Neural cell (in vitro differentiated cells): Measurements from ENCODE around the gene NEDD4L. TPM values are rescaled to one million over a fixed set of nuclear protein-coding genes. Genes with fewer than 3 reads are reported as not detected.

Experiments used
- H2AFZ ChIP-seq: fragments of 200-600, 300-800 bp; sonication (generic), shearing (Covaris generic); 2 replicates; pipeline ENCODE4 v1.6.0; 2014; ENCODE audit warnings: low read depth, mild to moderate bottlenecking, antibody characterized with exemption, low read length, moderate library complexity
- H3F3A ChIP-seq: fragments of 200-600 bp; shearing (Covaris generic); 2 replicates; pipeline ENCODE4 v1.6.1; 2016; ENCODE audit warnings: mild to moderate bottlenecking, moderate library complexity, mixed read lengths, antibody characterized with exemption, low read length; ENCODE audit not compliant: insufficient read depth, poor library complexity, severe bottlenecking
- H3K27ac ChIP-seq: fragments of 200-600, 300-800 bp; sonication (generic), shearing (Covaris generic); 2 replicates; pipeline ENCODE4 v1.5.1; 2014; ENCODE audit warnings: mild to moderate bottlenecking, low read length, moderate library complexity
- H3K27me3 ChIP-seq: fragments of 300-800, 200-600 bp; sonication (generic), shearing (Covaris generic); 2 replicates; pipeline ENCODE4 v1.6.0; 2014; ENCODE audit warnings: mild to moderate bottlenecking, low read depth, low read length, moderate library complexity; ENCODE audit not compliant: insufficient read depth
- H3K36me3 ChIP-seq: fragments of 300-800, 200-600 bp; sonication (generic), shearing (Covaris generic); 2 replicates; pipeline ENCODE4 v1.5.1; 2014; ENCODE audit warnings: mild to moderate bottlenecking, antibody characterized with exemption, low read length, moderate library complexity; ENCODE audit not compliant: insufficient read depth
- H3K4me2 ChIP-seq: fragments of 300-800, 200-600 bp; sonication (generic), shearing (Covaris generic); 2 replicates; pipeline ENCODE4 v1.6.0; 2014; ENCODE audit warnings: mild to moderate bottlenecking, low read length
- H3K4me3 ChIP-seq: fragments of 300-800, 200-600 bp; sonication (generic), shearing (Covaris generic); 2 replicates; pipeline ENCODE4 v1.5.1; 2014; ENCODE audit warnings: mild to moderate bottlenecking, low read length, moderate library complexity
- H3K79me2 ChIP-seq: fragments of 200-600 bp; shearing (Covaris generic); replicated peaks from 2 replicates; pipeline ENCODE4 v1.6.0; 2014; ENCODE audit warnings: mild to moderate bottlenecking, low read length, moderate library complexity; ENCODE audit not compliant: insufficient read depth
- H3K9ac ChIP-seq: fragments of 300-800, 200-600 bp; sonication (generic), shearing (Covaris generic); 2 replicates; pipeline ENCODE4 v1.6.1; 2016; ENCODE audit warnings: mild to moderate bottlenecking, low read length, mixed read lengths
- H3K9me2 ChIP-seq: fragments of 200-600 bp; shearing (Covaris generic); 2 replicates; pipeline ENCODE4 v1.6.1; 2016; ENCODE audit warnings: mild to moderate bottlenecking, low read length, mixed read lengths; ENCODE audit not compliant: insufficient read depth
- H3K9me3 ChIP-seq: fragments of 200-600, 300-800 bp; sonication (generic), shearing (Covaris generic); 2 replicates; pipeline ENCODE4 v1.6.1; 2016; ENCODE audit warnings: mild to moderate bottlenecking, mixed run types, low read length, moderate library complexity, mixed read lengths
- H4K20me1 ChIP-seq: fragments of 200-600 bp; shearing (Covaris generic); 2 replicates; pipeline ENCODE4 v1.6.1; 2016; ENCODE audit warnings: mild to moderate bottlenecking, mixed run types; ENCODE audit not compliant: insufficient read depth
- CTCF ChIP-seq: fragments of 450-650 bp; IDR thresholded peaks from 2 replicates; pipeline ENCODE4 v1.5.1; 2014; ENCODE audit warnings: antibody characterized with exemption, mild to moderate bottlenecking, moderate library complexity; ENCODE audit not compliant: poor library complexity, severe bottlenecking
- EP300 ChIP-seq: fragments of 450-650 bp; conservative IDR thresholded peaks from 2 replicates; pipeline ENCODE4 v1.6.1; 2014; ENCODE audit warnings: antibody characterized with exemption, mild to moderate bottlenecking, moderate library complexity; ENCODE audit not compliant: poor library complexity, severe bottlenecking
- EZH2 ChIP-seq: fragments of 200-600, 300-800 bp; shearing (Covaris generic), sonication (generic); IDR thresholded peaks from 2 replicates; pipeline ENCODE4 v1.6.1; 2014; ENCODE audit warnings: antibody characterized with exemption, low read length, borderline replicate concordance, mild to moderate bottlenecking; ENCODE audit not compliant: insufficient read depth, poor library complexity, severe bottlenecking
- MXI1 ChIP-seq: fragments of 450-650 bp; conservative IDR thresholded peaks from 2 replicates; pipeline ENCODE4 v1.6.1; 2014; ENCODE audit warnings: antibody characterized with exemption, mild to moderate bottlenecking; ENCODE audit not compliant: poor library complexity, severe bottlenecking
- POLR2AphosphoS5 ChIP-seq: IDR thresholded peaks from 2 replicates; pipeline ENCODE4 v1.6.1; 2012
- RAD21 ChIP-seq: fragments of 450-650 bp; conservative IDR thresholded peaks from 2 replicates; pipeline ENCODE4 v1.6.1; 2014; ENCODE audit warnings: antibody characterized with exemption, mild to moderate bottlenecking, moderate library complexity
- SMC3 ChIP-seq: fragments of 450-650 bp; conservative IDR thresholded peaks from 2 replicates; pipeline ENCODE4 v1.6.1; 2014; ENCODE audit warnings: antibody characterized with exemption, mild to moderate bottlenecking, moderate library complexity; ENCODE audit not compliant: poor library complexity
- TAF1 ChIP-seq: IDR thresholded peaks from 2 replicates; pipeline ENCODE4 v1.6.1; 2012; ENCODE audit warnings: low read depth
- polyA plus RNA-seq: library from polyadenylated mRNA; depleted of rRNA; stranded (reverse); fragments of >200 nt; gene quantifications from 2 replicates; pipeline ENCODE4 v1.2.3, GENCODE V29; 2014
- TF ChIP-seq, protein P1 (sequence below): IDR thresholded peaks from 2 replicates; pipeline ENCODE4 v1.6.1; 2012; ENCODE audit warnings: borderline replicate concordance

The NEDD4L gene
- polyA plus RNA-seq, 1 donor from 2014 or later: 97.9 TPM

- no peak for TF ChIP-seq EZH2
- Histone ChIP-seq H3K4me2 (no peak overlapping the region), H3K36me3 (no peaks in the 10 kb centered on the region), H3F3A (no peaks in the 10 kb centered on the region), H2AFZ (no peak overlapping the region), H3K79me2 (no peaks in the 10 kb centered on the region), H4K20me1 (no peaks in the 10 kb centered on the region), H3K27me3 (no peaks in the 10 kb centered on the region), H3K27ac (no peak overlapping the region), H3K9ac (no peak overlapping the region), H3K9me2 (no peaks in the 10 kb centered on the region), H3K4me3 (no peak overlapping the region), H3K9me3 (no peaks in the 10 kb centered on the region)
Observed at GRCh38 chr18:58015065-58015780, 28.8 kb upstream of the NEDD4L start.

DNA sequence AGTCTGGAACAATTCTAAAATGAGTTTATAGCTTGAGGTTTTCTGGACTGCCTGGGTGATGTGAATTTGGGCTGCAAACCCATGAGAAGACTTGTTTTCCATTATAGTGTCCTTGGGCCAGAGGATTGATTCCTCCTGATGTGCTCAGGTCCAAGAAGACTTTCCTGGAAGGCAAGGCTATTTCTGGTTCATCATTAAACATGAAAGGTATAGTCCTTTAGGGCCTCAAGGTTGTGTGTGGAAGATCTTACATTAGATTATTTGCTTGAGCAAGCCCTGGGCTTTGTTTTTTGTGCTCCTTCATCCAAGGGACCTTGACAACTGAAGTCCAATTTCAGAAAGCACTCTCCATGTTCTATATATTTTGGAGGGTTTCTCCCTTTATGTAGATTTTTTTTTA, 26.8 kb upstream of the NEDD4L start:
- H3K27ac ChIP-seq: no peak overlapping the region
- no peak for TF ChIP-seq RAD21
- TF ChIP-seq EP300: no peak
- no peak for TF ChIP-seq EZH2
- TF ChIP-seq, protein P1, sequence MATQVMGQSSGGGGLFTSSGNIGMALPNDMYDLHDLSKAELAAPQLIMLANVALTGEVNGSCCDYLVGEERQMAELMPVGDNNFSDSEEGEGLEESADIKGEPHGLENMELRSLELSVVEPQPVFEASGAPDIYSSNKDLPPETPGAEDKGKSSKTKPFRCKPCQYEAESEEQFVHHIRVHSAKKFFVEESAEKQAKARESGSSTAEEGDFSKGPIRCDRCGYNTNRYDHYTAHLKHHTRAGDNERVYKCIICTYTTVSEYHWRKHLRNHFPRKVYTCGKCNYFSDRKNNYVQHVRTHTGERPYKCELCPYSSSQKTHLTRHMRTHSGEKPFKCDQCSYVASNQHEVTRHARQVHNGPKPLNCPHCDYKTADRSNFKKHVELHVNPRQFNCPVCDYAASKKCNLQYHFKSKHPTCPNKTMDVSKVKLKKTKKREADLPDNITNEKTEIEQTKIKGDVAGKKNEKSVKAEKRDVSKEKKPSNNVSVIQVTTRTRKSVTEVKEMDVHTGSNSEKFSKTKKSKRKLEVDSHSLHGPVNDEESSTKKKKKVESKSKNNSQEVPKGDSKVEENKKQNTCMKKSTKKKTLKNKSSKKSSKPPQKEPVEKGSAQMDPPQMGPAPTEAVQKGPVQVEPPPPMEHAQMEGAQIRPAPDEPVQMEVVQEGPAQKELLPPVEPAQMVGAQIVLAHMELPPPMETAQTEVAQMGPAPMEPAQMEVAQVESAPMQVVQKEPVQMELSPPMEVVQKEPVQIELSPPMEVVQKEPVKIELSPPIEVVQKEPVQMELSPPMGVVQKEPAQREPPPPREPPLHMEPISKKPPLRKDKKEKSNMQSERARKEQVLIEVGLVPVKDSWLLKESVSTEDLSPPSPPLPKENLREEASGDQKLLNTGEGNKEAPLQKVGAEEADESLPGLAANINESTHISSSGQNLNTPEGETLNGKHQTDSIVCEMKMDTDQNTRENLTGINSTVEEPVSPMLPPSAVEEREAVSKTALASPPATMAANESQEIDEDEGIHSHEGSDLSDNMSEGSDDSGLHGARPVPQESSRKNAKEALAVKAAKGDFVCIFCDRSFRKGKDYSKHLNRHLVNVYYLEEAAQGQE: no peak
- no peak for TF ChIP-seq CTCF
- no peak for TF ChIP-seq POLR2AphosphoS5
- TF ChIP-seq SMC3: no peak
- no peak for TF ChIP-seq MXI1
- TF ChIP-seq TAF1: no peak
- H3K36me3 ChIP-seq: no peaks in the 10 kb centered on the region
- H3K9ac ChIP-seq: no peak overlapping the region
- H3K9me3 ChIP-seq: no peaks in the 10 kb centered on the region
- no peaks in the 10 kb centered on the region for H3K9me2 ChIP-seq
- no peak overlapping the region for H3K4me2 ChIP-seq
- H4K20me1 ChIP-seq: no peaks in the 10 kb centered on the region
- H3K79me2 ChIP-seq: no peaks in the 10 kb centered on the region
- H3K4me3 ChIP-seq: no peak overlapping the region
- no peaks in the 10 kb centered on the region for H3F3A ChIP-seq
- H3K27me3 ChIP-seq: no peaks in the 10 kb centered on the region
- no peak overlapping the region for H2AFZ ChIP-seq
